ENCODE results near the gene USP3. TPM values are rescaled to one million over a fixed set of nuclear protein-coding genes. Genes with fewer than 3 reads are reported as not detected.

USP3 gene
- total and polyA plus RNA-seq, 2 of the 13 experiments (the other 11 are each of a cell fraction or from before 2014, with no cell fraction given): 14.3 to 61.2 TPM

DNA sequence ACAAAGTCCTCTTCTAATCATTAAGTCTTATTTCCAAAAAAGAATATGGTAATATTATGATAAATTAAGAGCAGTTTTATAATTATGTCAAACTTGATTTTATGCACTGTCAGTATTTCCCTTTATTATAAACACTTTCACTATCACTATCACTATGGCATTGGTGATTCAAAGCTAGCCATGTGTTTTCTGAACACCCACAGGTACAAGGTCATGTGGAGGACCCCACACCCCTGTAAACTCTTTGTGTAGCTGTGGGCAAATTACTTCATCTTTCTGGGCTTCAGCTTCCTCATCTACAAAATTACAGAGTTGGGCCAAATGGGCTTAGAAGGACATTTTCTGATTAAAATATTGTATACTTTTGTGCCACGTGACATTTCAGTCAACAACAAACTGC lies 134.4 kb downstream of the USP3 start:
- Histone ChIP-seq H4K20me1 (ENCODE audit: insufficient read depth, low read length) (no peaks in the 10 kb centered on the region), H3K9me3 (ENCODE audit: low read length) (no peaks in the 10 kb centered on the region), H3K27ac (ENCODE audit: extremely low read length, insufficient read depth, low read length) (no peak overlapping the region), H3K4me1 (ENCODE audit: insufficient read depth, low read length) (no peaks in the 10 kb centered on the region), H3K4me3 (replicated peaks in 1 of 3; ENCODE audit: insufficient read depth in 1 of 3, low read depth in 2 of 3, low read length in 3 of 3) (no peak overlapping the region), H3K4me2 (ENCODE audit: low read depth, low read length) (no peak overlapping the region), H3K79me2 (ENCODE audit: insufficient read depth, low read length) (no peaks in the 10 kb centered on the region), H3K27me3 (ENCODE audit: control insufficient read depth in 1 of 2, insufficient read depth in 2 of 2, low read length in 2 of 2) (no peaks in the 10 kb centered on the region), H3K9ac (ENCODE audit: insufficient read depth, low read depth, low read length) (no peak overlapping the region), H3K36me3 (replicated peaks in 1 of 2; ENCODE audit: control insufficient read depth in 1 of 2, insufficient read depth in 2 of 2, low read length in 2 of 2) (peaks cover 7 to 52% of the 10 kb centered on the region in 2 experiments; a peak in 3 of 5 replicates), H2AFZ (ENCODE audit: low read length) (no peak overlapping the region)
- BruUV-seq (replicated peaks): no TSS peak
- ChIA-PET POLR2A (no interaction called here), CTCF (ENCODE audit: low intra/inter-chr PET ratio, low total read pairs) (no interaction called here)
- WGBS (ENCODE audit: low lambda C conversion rate): 95% methylated on average over 1 of the region's 1 CpG
- ATAC-seq (no peak), DNase-seq (ENCODE audit: low spot score) (no peak), FAIRE-seq (no peak)
- in situ Hi-C loops (cut with HindIII; ENCODE audit: extremely low pct_ligation_motif_present, low pct_unique_long_range_greater_than_20kb) (no loop called here), intact Hi-C loops (cut with micrococcal nuclease; ENCODE audit: unreplicated experiment) (loop anchor here (10.0 kb wide), 1 partner anchor 66 kb away; no protein-coding TSS in a partner anchor)
- TF ChIP-seq FOXA1 (IDR thresholded peaks at IDR 0.05) (no peak), FOXA1 (CRISPR knock-in tag; IDR thresholded peaks at IDR 0.05) (no peak), SP140L (CRISPR knock-in tag; IDR thresholded peaks at IDR 0.05; ENCODE audit: borderline replicate concordance) (no peak), MAFF (IDR thresholded peaks at IDR 0.05; ENCODE audit: low read depth, low read length) (no peak), HDAC6 (IDR thresholded peaks at IDR 0.05; ENCODE audit: low read depth, low read length) (no peak), ATAD3A (CRISPR knock-in tag; IDR thresholded peaks at IDR 0.05) (no peak), NFE2 (CRISPR knock-in tag; IDR thresholded peaks at IDR 0.05) (no peak), SMAD9 (CRISPR knock-in tag; IDR thresholded peaks at IDR 0.05) (no peak), SRSF4 (IDR thresholded peaks at IDR 0.05; ENCODE audit: low read depth, low read length, poor library complexity, severe bottlenecking) (no peak), ZEB1 (IDR thresholded peaks at IDR 0.05; ENCODE audit: insufficient replicate concordance, low read depth) (no peak), PAX8 (CRISPR knock-in tag; IDR thresholded peaks at IDR 0.05; ENCODE audit: borderline replicate concordance) (no peak), MTA1 (CRISPR knock-in tag; IDR thresholded peaks at IDR 0.05; ENCODE audit: borderline replicate concordance) (no peak)
- TF ChIP-seq, protein P1, sequence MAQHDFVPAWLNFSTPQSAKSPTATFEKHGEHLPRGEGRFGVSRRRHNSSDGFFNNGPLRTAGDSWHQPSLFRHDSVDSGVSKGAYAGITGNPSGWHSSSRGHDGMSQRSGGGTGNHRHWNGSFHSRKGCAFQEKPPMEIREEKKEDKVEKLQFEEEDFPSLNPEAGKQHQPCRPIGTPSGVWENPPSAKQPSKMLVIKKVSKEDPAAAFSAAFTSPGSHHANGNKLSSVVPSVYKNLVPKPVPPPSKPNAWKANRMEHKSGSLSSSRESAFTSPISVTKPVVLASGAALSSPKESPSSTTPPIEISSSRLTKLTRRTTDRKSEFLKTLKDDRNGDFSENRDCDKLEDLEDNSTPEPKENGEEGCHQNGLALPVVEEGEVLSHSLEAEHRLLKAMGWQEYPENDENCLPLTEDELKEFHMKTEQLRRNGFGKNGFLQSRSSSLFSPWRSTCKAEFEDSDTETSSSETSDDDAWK (CRISPR knock-in tag; IDR thresholded peaks at IDR 0.05): no peak
- TF ChIP-seq, protein P2, sequence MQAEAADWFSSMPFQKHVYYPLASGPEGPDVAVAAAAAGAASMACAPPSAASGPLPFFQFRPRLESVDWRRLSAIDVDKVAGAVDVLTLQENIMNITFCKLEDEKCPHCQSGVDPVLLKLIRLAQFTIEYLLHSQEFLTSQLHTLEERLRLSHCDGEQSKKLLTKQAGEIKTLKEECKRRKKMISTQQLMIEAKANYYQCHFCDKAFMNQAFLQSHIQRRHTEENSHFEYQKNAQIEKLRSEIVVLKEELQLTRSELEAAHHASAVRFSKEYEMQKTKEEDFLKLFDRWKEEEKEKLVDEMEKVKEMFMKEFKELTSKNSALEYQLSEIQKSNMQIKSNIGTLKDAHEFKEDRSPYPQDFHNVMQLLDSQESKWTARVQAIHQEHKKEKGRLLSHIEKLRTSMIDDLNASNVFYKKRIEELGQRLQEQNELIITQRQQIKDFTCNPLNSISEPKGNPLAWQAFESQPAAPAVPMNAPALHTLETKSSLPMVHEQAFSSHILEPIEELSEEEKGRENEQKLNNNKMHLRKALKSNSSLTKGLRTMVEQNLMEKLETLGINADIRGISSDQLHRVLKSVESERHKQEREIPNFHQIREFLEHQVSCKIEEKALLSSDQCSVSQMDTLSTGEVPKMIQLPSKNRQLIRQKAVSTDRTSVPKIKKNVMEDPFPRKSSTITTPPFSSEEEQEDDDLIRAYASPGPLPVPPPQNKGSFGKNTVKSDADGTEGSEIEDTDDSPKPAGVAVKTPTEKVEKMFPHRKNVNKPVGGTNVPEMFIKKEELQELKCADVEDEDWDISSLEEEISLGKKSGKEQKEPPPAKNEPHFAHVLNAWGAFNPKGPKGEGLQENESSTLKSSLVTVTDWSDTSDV (CRISPR knock-in tag; IDR thresholded peaks at IDR 0.05): no peak
- TF ChIP-seq, protein P3, sequence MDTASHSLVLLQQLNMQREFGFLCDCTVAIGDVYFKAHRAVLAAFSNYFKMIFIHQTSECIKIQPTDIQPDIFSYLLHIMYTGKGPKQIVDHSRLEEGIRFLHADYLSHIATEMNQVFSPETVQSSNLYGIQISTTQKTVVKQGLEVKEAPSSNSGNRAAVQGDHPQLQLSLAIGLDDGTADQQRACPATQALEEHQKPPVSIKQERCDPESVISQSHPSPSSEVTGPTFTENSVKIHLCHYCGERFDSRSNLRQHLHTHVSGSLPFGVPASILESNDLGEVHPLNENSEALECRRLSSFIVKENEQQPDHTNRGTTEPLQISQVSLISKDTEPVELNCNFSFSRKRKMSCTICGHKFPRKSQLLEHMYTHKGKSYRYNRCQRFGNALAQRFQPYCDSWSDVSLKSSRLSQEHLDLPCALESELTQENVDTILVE (CRISPR knock-in tag; IDR thresholded peaks at IDR 0.05): no peak

All from HepG2 (cell line).